ENCODE data around the gene PCNT. TPM values are rescaled to one million over a fixed set of nuclear protein-coding genes. Genes with fewer than 3 reads are reported as not detected.

Gene PCNT
- total RNA-seq, 1 experiment from 2014 or later = 39.6 TPM

DNA sequence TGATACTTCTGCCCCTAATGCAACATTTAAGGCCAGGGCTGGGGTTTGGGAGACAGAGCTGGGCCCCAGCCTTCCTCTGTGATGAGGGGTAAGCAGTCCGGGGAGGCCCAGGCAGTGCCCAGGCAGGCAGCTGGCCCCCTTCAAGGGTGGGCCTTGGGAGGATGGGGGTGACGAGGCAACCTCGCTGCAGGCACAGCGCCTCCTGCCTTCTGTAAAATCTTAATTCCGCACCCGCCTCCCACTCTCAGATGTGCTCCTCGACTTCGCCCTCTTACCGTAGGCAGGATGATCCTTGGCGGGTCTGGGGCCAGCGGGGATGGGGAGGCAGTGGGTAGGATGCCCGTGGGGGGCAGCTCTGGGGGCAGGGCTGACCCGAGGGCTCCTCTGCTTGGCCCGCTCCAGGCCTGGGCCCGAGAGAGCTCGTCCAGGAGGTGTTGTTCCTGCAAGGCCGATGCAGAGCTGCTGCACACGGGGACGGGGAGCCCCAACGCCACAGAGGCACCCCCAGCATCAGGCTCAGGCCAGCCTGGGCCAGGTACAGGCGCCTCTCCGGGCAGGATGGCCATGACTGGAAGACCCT, 9.4 kb upstream of the PCNT start:
- H3K27ac Mint-ChIP-seq = no peak overlapping the region; a peak in 1 of 7 replicates
- Histone ChIP-seq H4K8ac (replicated peaks; ENCODE audit: insufficient read length, low read depth, low read length) (no peak overlapping the region), H3T11ph (ENCODE audit: low read length) (no peak overlapping the region), H3K23me2 (ENCODE audit: insufficient read length, low read depth, low read length, poor library complexity, severe bottlenecking) (no peaks in the 10 kb centered on the region), H4K91ac (ENCODE audit: insufficient read length, low read depth, low read length) (no peak overlapping the region), H3K14ac (ENCODE audit: insufficient read depth, low read length) (no peak overlapping the region), H3K4me1 (ENCODE audit: insufficient read depth, low read length) (no peaks in the 10 kb centered on the region; the same call in 1 of the 2 replicates), H3K9me3 (ENCODE audit: control insufficient read depth, low read depth, low read length) (no peaks in the 10 kb centered on the region), H3K18ac (ENCODE audit: insufficient read length, low read depth, low read length) (no peak overlapping the region), H4K5ac (ENCODE audit: insufficient read length, low read depth, low read length) (no peak overlapping the region), H2BK12ac (ENCODE audit: insufficient read length, low read depth, low read length) (no peak overlapping the region), H2BK120ac (ENCODE audit: low read depth, low read length, poor library complexity, severe bottlenecking) (no peak overlapping the region), H2AFZ (ENCODE audit: low read length) (no peak overlapping the region), H2BK20ac (ENCODE audit: low read depth, low read length, poor library complexity, severe bottlenecking) (no peak overlapping the region), H3K4ac (ENCODE audit: low read depth, low read length) (no peak overlapping the region), H3K27ac (ENCODE audit: insufficient read length, low read depth, low read length) (no peak overlapping the region), H3K27me3 (ENCODE audit: insufficient read depth, low read length) (no peaks in the 10 kb centered on the region), H3K79me1 (ENCODE audit: insufficient read depth, low read depth, low read length, poor library complexity, severe bottlenecking) (no peaks in the 10 kb centered on the region), H3K9ac (ENCODE audit: extremely low read depth, insufficient read length, low read length) (no peak overlapping the region), H3K4me2 (ENCODE audit: insufficient read depth, insufficient read length, low read length) (no peak overlapping the region), H4K20me1 (ENCODE audit: control insufficient read depth, insufficient read depth, insufficient read length) (no peaks in the 10 kb centered on the region), H2AK5ac (ENCODE audit: insufficient read length, low read length) (no peak overlapping the region), H2BK5ac (ENCODE audit: insufficient read length, low read length) (no peak overlapping the region), H3K56ac (ENCODE audit: insufficient read length, low read depth, low read length) (no peak overlapping the region), H2BK15ac (ENCODE audit: low read depth, low read length) (no peak overlapping the region), H3K79me2 (ENCODE audit: insufficient read depth, low read length) (no peaks in the 10 kb centered on the region), H3K23ac (ENCODE audit: insufficient read length, low read depth, low read length) (no peak overlapping the region)
- DNase-seq = no peak
- H3K36me3 Mint-ChIP-seq (ENCODE audit: insufficient read depth in 1 of 3, low read depth in 3 of 3) = peaks cover 9 to 31% (median 25%) of the 10 kb centered on the region in 3 experiments; a peak in 6 of 7 replicates
- no peaks in the 10 kb centered on the region for H3K9me3 Mint-ChIP-seq
- no CpG with 5 or more reads among the region's 22 CpGs for WGBS (ENCODE audit: extremely low coverage, insufficient read length, low lambda C conversion rate)
- no peak overlapping the region for H3K4me3 Mint-ChIP-seq
- H3K27me3 Mint-ChIP-seq (ENCODE audit: low read depth) = no peaks in the 10 kb centered on the region
- peaks cover 13 to 14% of the 10 kb centered on the region in 2 experiments for H3K4me1 Mint-ChIP-seq
- TF ChIP-seq, protein P1, sequence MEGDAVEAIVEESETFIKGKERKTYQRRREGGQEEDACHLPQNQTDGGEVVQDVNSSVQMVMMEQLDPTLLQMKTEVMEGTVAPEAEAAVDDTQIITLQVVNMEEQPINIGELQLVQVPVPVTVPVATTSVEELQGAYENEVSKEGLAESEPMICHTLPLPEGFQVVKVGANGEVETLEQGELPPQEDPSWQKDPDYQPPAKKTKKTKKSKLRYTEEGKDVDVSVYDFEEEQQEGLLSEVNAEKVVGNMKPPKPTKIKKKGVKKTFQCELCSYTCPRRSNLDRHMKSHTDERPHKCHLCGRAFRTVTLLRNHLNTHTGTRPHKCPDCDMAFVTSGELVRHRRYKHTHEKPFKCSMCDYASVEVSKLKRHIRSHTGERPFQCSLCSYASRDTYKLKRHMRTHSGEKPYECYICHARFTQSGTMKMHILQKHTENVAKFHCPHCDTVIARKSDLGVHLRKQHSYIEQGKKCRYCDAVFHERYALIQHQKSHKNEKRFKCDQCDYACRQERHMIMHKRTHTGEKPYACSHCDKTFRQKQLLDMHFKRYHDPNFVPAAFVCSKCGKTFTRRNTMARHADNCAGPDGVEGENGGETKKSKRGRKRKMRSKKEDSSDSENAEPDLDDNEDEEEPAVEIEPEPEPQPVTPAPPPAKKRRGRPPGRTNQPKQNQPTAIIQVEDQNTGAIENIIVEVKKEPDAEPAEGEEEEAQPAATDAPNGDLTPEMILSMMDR (conservative IDR thresholded peaks at IDR 0.05) = peak; percentile 38; the same call in 2 of the 3 replicates

Measured in H9 (cell line).